Activated naive CD8-positive, alpha-beta T cell treated with anti-CD3 and anti-CD28 coated beads, Interleukin-2, amount 50 U/mL, for 16 hours (primary cell): Measurements from ENCODE around the gene MLXIP.

Source experiments
- DNase-seq: peaks from one replicate; pipeline ENCODE4 v3.0.0-alpha.2; 2020; ENCODE audit warnings: low read depth, low spot score

MLXIP gene

GRCh38 chr12:122126713-122127597 is 48.4 kb downstream of the MLXIP start:
- DNase-seq, result no peak

DNA sequence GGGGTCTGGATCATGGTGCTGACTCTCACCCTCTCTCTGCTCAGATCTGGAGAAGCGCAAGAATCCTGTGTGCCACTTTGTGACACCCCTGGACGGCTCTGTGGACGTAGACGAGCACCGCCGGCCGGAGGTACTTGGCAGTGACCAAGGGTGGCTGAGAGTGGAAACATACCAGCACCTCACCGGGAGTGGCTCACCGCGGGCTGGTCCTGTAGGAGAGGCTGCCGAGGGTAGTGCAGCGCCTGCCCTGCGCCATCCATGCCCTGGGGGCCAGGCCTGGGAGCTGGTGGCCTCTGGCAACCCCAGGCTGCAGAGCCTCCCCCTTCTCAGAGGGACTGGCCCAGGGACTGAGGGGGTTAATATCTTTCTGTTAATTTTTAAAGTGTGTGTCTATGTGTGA is 49.3 kb downstream of the MLXIP start:
- DNase-seq, result no peak

DNA sequence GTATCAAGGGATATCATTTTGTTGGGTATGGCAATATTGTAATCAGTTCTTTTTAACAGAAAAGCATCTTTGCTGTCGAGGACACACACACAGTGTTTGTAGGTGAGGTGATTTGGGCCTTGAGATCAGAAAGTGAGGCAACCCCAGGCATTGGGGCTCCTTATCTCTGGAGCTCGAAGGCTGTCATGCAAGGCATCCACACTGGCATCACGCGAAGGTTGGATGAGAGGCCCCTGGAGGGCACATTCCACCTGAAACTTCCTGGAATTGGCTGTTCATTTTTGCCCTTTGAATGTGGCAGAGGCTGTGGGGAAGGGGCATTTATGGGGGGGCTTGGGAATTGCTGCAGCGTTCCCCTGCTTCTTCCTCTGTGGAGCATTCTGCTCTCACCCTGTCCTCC is 49.9 kb downstream of the MLXIP start:
- DNase-seq, result no peak

- no peak for DNase-seq
Observed at GRCh38 chr12:122129131-122129530, 50.6 kb downstream of the MLXIP start.

- DNase-seq, result no peak
Observed at GRCh38 chr12:122130150-122130549, 51.6 kb downstream of the MLXIP start.

DNA sequence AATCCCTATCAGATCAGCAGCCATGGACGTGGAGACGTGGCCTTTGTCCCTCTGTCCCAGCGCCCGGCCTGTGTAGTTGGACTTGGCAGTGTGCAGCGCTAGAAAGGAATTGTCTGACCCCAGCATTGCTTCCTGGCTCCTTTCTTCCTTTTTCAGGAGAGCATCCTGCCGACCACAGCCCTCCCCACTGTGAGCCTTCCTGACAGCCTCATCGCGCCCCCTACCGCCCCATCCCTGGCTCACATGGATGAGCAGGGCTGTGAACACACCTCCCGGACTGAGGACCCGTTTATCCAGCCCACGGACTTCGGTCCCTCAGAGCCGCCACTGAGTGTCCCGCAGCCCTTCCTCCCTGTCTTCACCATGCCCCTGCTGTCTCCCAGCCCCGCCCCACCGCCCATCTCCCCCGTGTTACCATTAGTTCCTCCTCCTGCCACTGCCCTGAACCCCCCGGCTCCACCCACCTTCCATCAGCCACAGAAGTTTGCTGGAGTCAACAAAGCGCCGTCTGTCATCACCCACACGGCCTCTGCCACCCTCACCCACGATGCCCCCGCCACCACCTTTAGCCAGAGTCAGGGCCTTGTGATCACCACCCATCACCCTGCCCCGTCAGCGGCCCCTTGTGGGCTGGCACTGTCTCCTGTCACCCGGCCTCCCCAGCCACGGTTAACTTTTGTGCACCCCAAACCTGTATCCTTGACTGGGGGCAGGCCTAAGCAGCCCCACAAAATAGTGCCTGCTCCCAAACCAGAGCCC is 54.8 kb downstream of the MLXIP start:
- no peak for DNase-seq

DNA sequence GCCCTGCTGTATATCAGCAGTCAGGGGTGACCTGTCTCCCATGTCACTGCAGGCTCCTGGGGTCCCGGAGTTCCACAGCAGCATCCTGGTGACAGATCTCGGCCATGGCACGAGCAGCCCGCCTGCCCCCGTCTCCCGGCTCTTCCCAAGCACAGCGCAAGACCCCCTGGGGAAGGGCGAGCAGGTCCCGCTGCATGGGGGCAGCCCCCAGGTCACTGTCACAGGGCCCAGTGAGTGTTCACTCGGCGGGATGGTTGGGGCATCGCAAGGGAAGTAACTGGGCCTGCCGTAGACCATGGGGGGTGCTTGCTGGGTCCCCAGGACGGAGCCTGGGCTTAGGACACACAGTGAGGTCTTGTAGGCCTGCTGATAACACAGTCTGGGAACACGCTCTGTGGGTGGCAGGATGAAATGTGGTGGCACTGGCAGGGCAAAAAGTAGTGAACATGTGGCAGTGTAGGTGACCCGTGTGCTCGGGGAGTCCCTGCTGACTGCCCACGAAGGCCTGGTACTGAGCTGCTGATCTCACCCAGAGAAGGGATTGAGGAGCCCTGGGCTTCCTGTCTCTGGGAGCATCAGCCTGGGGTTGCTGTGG is 57.0 kb downstream of the MLXIP start:
- no peak for DNase-seq

- no peak for DNase-seq
Observed at GRCh38 chr12:122137229-122137628, 58.7 kb downstream of the MLXIP start.

DNA sequence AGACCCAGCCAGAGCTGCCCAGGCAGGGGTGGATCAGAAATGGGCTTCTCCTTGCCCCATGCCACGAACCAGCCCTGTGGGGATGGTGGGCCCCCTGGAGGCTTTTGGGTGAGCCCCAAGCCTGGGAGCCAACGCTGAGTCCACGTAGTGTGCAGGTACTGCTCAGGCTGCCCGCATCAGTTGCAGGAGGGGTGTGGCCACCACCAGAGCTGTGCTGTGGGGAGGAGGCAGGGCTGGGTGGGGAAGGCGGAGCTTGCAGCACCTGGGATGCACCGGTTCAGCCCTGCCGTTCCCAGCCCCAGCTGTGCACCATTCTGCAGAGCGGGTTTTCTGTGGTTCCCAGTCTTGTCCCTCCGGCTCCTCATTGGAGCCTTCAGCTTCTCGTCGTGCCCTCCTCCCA is 59.1 kb downstream of the MLXIP start:
- DNase-seq, result no peak

DNA sequence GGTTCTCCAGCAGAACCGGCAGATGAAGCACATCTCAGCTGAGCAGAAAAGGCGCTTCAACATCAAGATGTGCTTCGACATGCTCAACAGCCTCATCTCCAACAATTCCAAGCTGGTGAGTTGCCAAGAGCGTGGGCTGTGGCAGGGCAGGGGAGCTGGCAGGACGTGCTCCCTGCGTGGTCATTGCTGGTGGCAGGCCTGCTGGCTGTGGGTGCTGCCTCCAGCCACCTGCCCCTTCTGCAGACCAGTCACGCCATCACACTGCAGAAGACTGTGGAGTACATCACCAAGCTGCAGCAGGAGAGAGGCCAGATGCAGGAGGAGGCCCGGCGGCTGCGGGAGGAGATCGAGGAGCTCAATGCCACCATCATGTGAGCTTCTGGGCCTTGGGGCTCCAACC is 59.6 kb downstream of the MLXIP start:
- DNase-seq, result no peak

DNA sequence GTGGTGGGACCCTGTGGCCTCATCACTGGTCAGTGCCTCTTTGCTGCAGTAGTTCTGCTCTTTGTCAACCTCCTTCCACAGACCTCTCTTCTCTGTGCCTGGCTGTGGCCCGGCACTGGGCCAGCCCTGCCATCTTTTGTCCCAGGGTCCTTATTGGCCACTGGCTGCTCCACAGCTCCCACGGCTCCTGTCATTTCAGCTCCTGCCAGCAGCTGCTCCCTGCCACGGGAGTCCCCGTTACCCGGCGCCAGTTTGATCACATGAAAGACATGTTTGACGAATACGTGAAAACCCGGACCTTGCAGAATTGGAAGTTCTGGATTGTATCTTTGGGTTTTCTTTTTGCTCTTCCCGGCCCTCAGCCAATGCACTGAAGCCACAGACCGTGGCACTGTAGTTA is 60.1 kb downstream of the MLXIP start:
- DNase-seq, result no peak

DNA sequence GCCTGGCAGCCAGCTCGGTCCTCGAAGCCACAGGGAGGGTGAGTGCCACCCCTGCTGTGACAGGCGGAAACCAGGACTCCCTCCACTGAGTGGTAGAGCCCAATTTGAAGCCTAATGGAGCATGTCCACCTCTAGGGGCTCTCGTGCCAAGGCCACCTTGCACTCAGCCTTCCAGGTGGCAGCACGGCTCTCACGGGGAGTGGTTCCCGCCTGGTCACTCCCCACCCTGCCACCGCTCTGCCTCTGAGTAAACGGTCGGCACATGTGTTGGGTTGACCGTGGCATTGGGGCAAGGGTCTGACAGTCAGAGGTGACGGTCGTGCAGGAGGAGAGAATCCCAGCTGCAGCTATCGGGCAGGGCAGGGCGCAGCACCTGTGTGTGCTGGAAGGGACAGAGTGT is 60.7 kb downstream of the MLXIP start:
- no peak for DNase-seq

DNA sequence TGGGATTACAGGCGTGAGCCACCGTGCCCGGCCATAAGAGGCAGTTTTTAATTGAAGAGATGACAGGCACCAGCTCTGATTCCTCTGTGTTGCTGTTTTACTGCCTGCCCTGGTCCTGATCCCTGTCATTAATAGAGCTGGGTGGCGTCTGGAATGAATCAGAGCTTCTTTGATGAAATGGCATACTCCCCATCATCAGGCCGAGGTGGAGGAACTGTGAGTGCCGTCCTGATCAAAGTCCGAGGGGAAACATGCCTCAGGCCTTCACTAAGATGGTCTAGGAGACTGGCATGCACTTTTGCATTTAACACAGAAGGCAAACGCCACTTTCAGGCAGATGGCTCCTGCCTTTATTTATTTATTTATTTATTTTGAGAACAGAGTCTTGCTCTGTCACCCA is 61.4 kb downstream of the MLXIP start:
- DNase-seq, result no peak

DNA sequence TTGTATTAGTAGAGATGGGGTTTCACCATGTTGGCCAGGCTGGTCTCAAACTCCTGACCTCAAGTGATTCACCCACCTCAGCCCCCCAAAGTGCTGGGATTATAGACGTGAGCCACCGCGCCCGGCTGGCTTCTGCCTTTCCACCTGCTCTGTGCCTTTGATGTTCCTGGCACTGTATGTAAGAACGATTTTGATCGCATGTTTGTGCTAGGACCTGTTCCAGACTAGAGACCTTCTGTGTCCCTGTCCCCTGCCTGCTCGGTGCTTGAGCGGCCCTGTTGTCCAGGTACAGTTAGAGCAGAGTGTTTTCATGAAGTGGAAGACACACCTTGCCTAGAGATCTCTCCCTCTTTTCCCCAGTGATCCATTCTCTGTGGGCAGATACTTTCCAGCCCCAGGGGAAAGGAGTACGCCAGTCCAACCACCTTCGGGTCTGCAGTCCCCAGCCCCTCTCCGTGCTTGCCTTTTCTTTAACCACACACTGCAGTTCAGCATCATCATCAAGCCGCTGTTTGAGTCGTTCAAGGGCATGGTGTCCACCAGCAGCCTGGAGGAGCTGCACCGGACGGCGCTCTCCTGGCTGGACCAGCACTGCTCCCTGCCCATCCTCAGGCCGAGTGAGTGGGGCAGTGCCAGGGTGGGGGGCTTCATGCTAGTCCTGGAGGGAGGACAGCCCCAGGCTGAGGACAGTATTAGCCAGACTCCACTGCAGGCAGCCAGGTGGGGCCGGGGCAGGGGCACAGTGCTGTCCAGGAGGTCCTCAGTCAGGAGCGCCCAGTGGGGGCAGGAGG is 62.1 kb downstream of the MLXIP start:
- DNase-seq, result no peak

GRCh38 chr12:122141911-122142725 is 63.6 kb downstream of the MLXIP start:
- no peak for DNase-seq

DNA sequence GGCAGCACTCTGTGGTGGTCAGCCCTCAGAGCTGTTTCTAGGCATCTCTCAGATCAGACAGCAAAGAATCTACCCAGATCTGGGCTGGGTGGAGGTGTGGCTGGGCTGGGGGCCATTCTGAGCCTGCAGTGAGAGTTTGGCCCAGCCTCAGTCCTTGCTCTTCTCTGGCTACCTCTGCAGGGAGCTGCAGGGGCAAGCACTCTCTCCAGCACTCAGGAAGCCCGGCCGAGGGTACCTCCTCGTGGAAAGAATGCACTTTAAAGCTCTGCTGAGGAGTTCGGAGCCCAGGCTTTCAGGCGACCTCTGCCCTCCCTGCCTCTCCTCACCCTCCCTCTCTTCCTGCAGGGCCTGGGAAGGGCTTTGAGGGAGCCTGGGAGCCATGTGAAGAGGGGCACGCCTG is 64.3 kb downstream of the MLXIP start:
- no peak for DNase-seq

- DNase-seq, result no peak
Observed at GRCh38 chr12:122144885-122145284, 66.3 kb downstream of the MLXIP start.

- DNase-seq, result no peak
Observed at GRCh38 chr12:122145505-122146330, 67.2 kb downstream of the MLXIP start.

- no peak for DNase-seq
Observed at GRCh38 chr12:122147514-122148290, 69.1 kb downstream of the MLXIP start.
